Skeletal muscle satellite cell (primary cell): ENCODE data around the gene SLC18A3.

Experiments
- H3K27me3 ChIP-seq: 2 replicates; pipeline ENCODE4 v1.7.0; 2013; ENCODE audit warnings: low read length; ENCODE audit not compliant: control insufficient read depth, insufficient read depth
- H3K36me3 ChIP-seq: 2 replicates; pipeline ENCODE4 v1.7.0; 2013; ENCODE audit warnings: mild to moderate bottlenecking, control low read depth, low read length; ENCODE audit not compliant: insufficient read depth
- H3K4me1 ChIP-seq: 2 replicates; pipeline ENCODE4 v1.7.0; 2013; ENCODE audit warnings: low read length; ENCODE audit not compliant: control insufficient read depth, insufficient read depth
- H3K4me2 ChIP-seq: 2 replicates; pipeline ENCODE4 v1.7.0; 2013; ENCODE audit warnings: mild to moderate bottlenecking, low read length
- H3K4me3 ChIP-seq: 2 replicates; pipeline ENCODE4 v1.7.0; 2013; ENCODE audit warnings: low read length
- H3K9ac ChIP-seq: 2 replicates; pipeline ENCODE4 v1.7.0; 2013; ENCODE audit warnings: mild to moderate bottlenecking, low read depth, low read length, moderate library complexity
- H3K9me3 ChIP-seq: replicated peaks from 2 replicates; pipeline ENCODE4 v1.7.0; 2013; ENCODE audit warnings: mild to moderate bottlenecking, control low read depth, low read length

Gene SLC18A3

GRCh38 chr10:49634069-49634660 lies 24.1 kb downstream of the SLC18A3 start:
- Histone ChIP-seq H3K9me3 (no peaks in the 10 kb centered on the region), H3K36me3 (no peaks in the 10 kb centered on the region), H3K4me3 (no peak overlapping the region), H3K4me2 (no peak overlapping the region), H3K27me3 (peaks cover 84% of the 10 kb centered on the region), H3K9ac (no peak overlapping the region), H3K4me1 (no peaks in the 10 kb centered on the region)

- no peak overlapping the region for H3K9ac ChIP-seq
Observed at GRCh38 chr10:49642311-49642710, 32.2 kb downstream of the SLC18A3 start.

GRCh38 chr10:49643241-49644034 lies 33.3 kb downstream of the SLC18A3 start:
- H3K36me3 ChIP-seq, result no peaks in the 10 kb centered on the region
- H3K4me1 ChIP-seq, result no peaks in the 10 kb centered on the region
- H3K9me3 ChIP-seq, result no peaks in the 10 kb centered on the region
- peaks cover 53% of the 10 kb centered on the region for H3K27me3 ChIP-seq
- no peak overlapping the region for H3K4me3 ChIP-seq
- no peak overlapping the region for H3K4me2 ChIP-seq
- no peak overlapping the region for H3K9ac ChIP-seq

More at GRCh38 chr10:49642311-49642710, 32.2 kb downstream of the SLC18A3 start:
- Histone ChIP-seq H3K4me3 (no peak overlapping the region), H3K9me3 (no peaks in the 10 kb centered on the region), H3K4me2 (no peak overlapping the region), H3K36me3 (no peaks in the 10 kb centered on the region), H3K4me1 (no peaks in the 10 kb centered on the region), H3K27me3 (peaks cover 55% of the 10 kb centered on the region)

GRCh38 chr10:49644035-49644646 lies 34.0 kb downstream of the SLC18A3 start:
- H3K27me3 ChIP-seq, result peaks cover 57% of the 10 kb centered on the region
- H3K36me3 ChIP-seq, result no peaks in the 10 kb centered on the region
- no peak overlapping the region for H3K4me3 ChIP-seq
- H3K9ac ChIP-seq, result no peak overlapping the region
- H3K9me3 ChIP-seq, result no peaks in the 10 kb centered on the region
- H3K4me2 ChIP-seq, result no peak overlapping the region
- no peaks in the 10 kb centered on the region for H3K4me1 ChIP-seq

GRCh38 chr10:49645417-49645816 lies 35.3 kb downstream of the SLC18A3 start:
- no peak overlapping the region for H3K4me3 ChIP-seq
- no peak overlapping the region for H3K4me2 ChIP-seq
- no peak overlapping the region for H3K9ac ChIP-seq
- H3K9me3 ChIP-seq, result no peaks in the 10 kb centered on the region
- no peaks in the 10 kb centered on the region for H3K4me1 ChIP-seq
- peaks cover 58% of the 10 kb centered on the region for H3K27me3 ChIP-seq
- no peaks in the 10 kb centered on the region for H3K36me3 ChIP-seq

- H3K4me2 ChIP-seq, result no peak overlapping the region
Observed at GRCh38 chr10:49645871-49646870, 36.1 kb downstream of the SLC18A3 start.

GRCh38 chr10:49647554-49647953 lies 37.4 kb downstream of the SLC18A3 start:
- Histone ChIP-seq H3K27me3 (peaks cover 51% of the 10 kb centered on the region), H3K9ac (no peak overlapping the region), H3K4me1 (no peaks in the 10 kb centered on the region), H3K9me3 (no peaks in the 10 kb centered on the region), H3K4me2 (no peak overlapping the region), H3K4me3 (no peak overlapping the region), H3K36me3 (no peaks in the 10 kb centered on the region)

More at GRCh38 chr10:49645871-49646870, 36.1 kb downstream of the SLC18A3 start:
- no peaks in the 10 kb centered on the region for H3K36me3 ChIP-seq
- no peak overlapping the region for H3K9ac ChIP-seq
- H3K27me3 ChIP-seq, result peaks cover 53% of the 10 kb centered on the region
- H3K4me3 ChIP-seq, result no peak overlapping the region
- no peaks in the 10 kb centered on the region for H3K9me3 ChIP-seq
- H3K4me1 ChIP-seq, result no peaks in the 10 kb centered on the region

GRCh38 chr10:49647985-49648795 lies 38.1 kb downstream of the SLC18A3 start:
- Histone ChIP-seq H3K9ac (no peak overlapping the region), H3K4me3 (no peak overlapping the region), H3K9me3 (no peaks in the 10 kb centered on the region), H3K36me3 (no peaks in the 10 kb centered on the region), H3K27me3 (peaks cover 51% of the 10 kb centered on the region), H3K4me2 (no peak overlapping the region), H3K4me1 (no peaks in the 10 kb centered on the region)

GRCh38 chr10:49649294-49649693 lies 39.2 kb downstream of the SLC18A3 start:
- H3K9ac ChIP-seq, result no peak overlapping the region
- H3K4me1 ChIP-seq, result no peaks in the 10 kb centered on the region
- H3K27me3 ChIP-seq, result peaks cover 51% of the 10 kb centered on the region

GRCh38 chr10:49649936-49650723 lies 40.0 kb downstream of the SLC18A3 start:
- no peaks in the 10 kb centered on the region for H3K36me3 ChIP-seq
- peaks cover 46% of the 10 kb centered on the region for H3K27me3 ChIP-seq

More at GRCh38 chr10:49649294-49649693, 39.2 kb downstream of the SLC18A3 start:
- Histone ChIP-seq H3K9me3 (no peaks in the 10 kb centered on the region), H3K4me3 (no peak overlapping the region), H3K4me2 (no peak overlapping the region), H3K36me3 (no peaks in the 10 kb centered on the region)

More at GRCh38 chr10:49649936-49650723, 40.0 kb downstream of the SLC18A3 start:
- Histone ChIP-seq H3K4me1 (no peaks in the 10 kb centered on the region), H3K4me3 (no peak overlapping the region), H3K9ac (no peak overlapping the region), H3K4me2 (no peak overlapping the region), H3K9me3 (no peaks in the 10 kb centered on the region)
